Neural cell (in vitro differentiated cells): Measurements from ENCODE around the gene RIMS4. TPM values are rescaled to one million over a fixed set of nuclear protein-coding genes. Genes with fewer than 3 reads are reported as not detected.

Experiments
- H2AFZ ChIP-seq: fragments of 200-600, 300-800 bp; sonication (generic), shearing (Covaris generic); 2 replicates; pipeline ENCODE4 v1.6.0; 2014; ENCODE audit warnings: low read depth, mild to moderate bottlenecking, antibody characterized with exemption, low read length, moderate library complexity
- H3F3A ChIP-seq: fragments of 200-600 bp; shearing (Covaris generic); 2 replicates; pipeline ENCODE4 v1.6.1; 2016; ENCODE audit warnings: mild to moderate bottlenecking, moderate library complexity, mixed read lengths, antibody characterized with exemption, low read length; ENCODE audit not compliant: insufficient read depth, poor library complexity, severe bottlenecking
- H3K27ac ChIP-seq: fragments of 200-600, 300-800 bp; sonication (generic), shearing (Covaris generic); 2 replicates; pipeline ENCODE4 v1.5.1; 2014; ENCODE audit warnings: mild to moderate bottlenecking, low read length, moderate library complexity
- H3K27me3 ChIP-seq: fragments of 300-800, 200-600 bp; sonication (generic), shearing (Covaris generic); 2 replicates; pipeline ENCODE4 v1.6.0; 2014; ENCODE audit warnings: mild to moderate bottlenecking, low read depth, low read length, moderate library complexity; ENCODE audit not compliant: insufficient read depth
- H3K36me3 ChIP-seq: fragments of 300-800, 200-600 bp; sonication (generic), shearing (Covaris generic); 2 replicates; pipeline ENCODE4 v1.5.1; 2014; ENCODE audit warnings: mild to moderate bottlenecking, antibody characterized with exemption, low read length, moderate library complexity; ENCODE audit not compliant: insufficient read depth
- H3K4me2 ChIP-seq: fragments of 300-800, 200-600 bp; sonication (generic), shearing (Covaris generic); 2 replicates; pipeline ENCODE4 v1.6.0; 2014; ENCODE audit warnings: mild to moderate bottlenecking, low read length
- H3K4me3 ChIP-seq: fragments of 300-800, 200-600 bp; sonication (generic), shearing (Covaris generic); 2 replicates; pipeline ENCODE4 v1.5.1; 2014; ENCODE audit warnings: mild to moderate bottlenecking, low read length, moderate library complexity
- H3K79me2 ChIP-seq: fragments of 200-600 bp; shearing (Covaris generic); replicated peaks from 2 replicates; pipeline ENCODE4 v1.6.0; 2014; ENCODE audit warnings: mild to moderate bottlenecking, low read length, moderate library complexity; ENCODE audit not compliant: insufficient read depth
- H3K9ac ChIP-seq: fragments of 300-800, 200-600 bp; sonication (generic), shearing (Covaris generic); 2 replicates; pipeline ENCODE4 v1.6.1; 2016; ENCODE audit warnings: mild to moderate bottlenecking, low read length, mixed read lengths
- H3K9me2 ChIP-seq: fragments of 200-600 bp; shearing (Covaris generic); 2 replicates; pipeline ENCODE4 v1.6.1; 2016; ENCODE audit warnings: mild to moderate bottlenecking, low read length, mixed read lengths; ENCODE audit not compliant: insufficient read depth
- H3K9me3 ChIP-seq: fragments of 200-600, 300-800 bp; sonication (generic), shearing (Covaris generic); 2 replicates; pipeline ENCODE4 v1.6.1; 2016; ENCODE audit warnings: mild to moderate bottlenecking, mixed run types, low read length, moderate library complexity, mixed read lengths
- H4K20me1 ChIP-seq: fragments of 200-600 bp; shearing (Covaris generic); 2 replicates; pipeline ENCODE4 v1.6.1; 2016; ENCODE audit warnings: mild to moderate bottlenecking, mixed run types; ENCODE audit not compliant: insufficient read depth
- EP300 ChIP-seq: fragments of 450-650 bp; conservative IDR thresholded peaks from 2 replicates; pipeline ENCODE4 v1.6.1; 2014; ENCODE audit warnings: antibody characterized with exemption, mild to moderate bottlenecking, moderate library complexity; ENCODE audit not compliant: poor library complexity, severe bottlenecking
- EZH2 ChIP-seq: fragments of 200-600, 300-800 bp; shearing (Covaris generic), sonication (generic); IDR thresholded peaks from 2 replicates; pipeline ENCODE4 v1.6.1; 2014; ENCODE audit warnings: antibody characterized with exemption, low read length, borderline replicate concordance, mild to moderate bottlenecking; ENCODE audit not compliant: insufficient read depth, poor library complexity, severe bottlenecking
- MXI1 ChIP-seq: fragments of 450-650 bp; conservative IDR thresholded peaks from 2 replicates; pipeline ENCODE4 v1.6.1; 2014; ENCODE audit warnings: antibody characterized with exemption, mild to moderate bottlenecking; ENCODE audit not compliant: poor library complexity, severe bottlenecking
- POLR2AphosphoS5 ChIP-seq: IDR thresholded peaks from 2 replicates; pipeline ENCODE4 v1.6.1; 2012
- RAD21 ChIP-seq: fragments of 450-650 bp; conservative IDR thresholded peaks from 2 replicates; pipeline ENCODE4 v1.6.1; 2014; ENCODE audit warnings: antibody characterized with exemption, mild to moderate bottlenecking, moderate library complexity
- REST ChIP-seq: IDR thresholded peaks from 2 replicates; pipeline ENCODE4 v1.6.1; 2012; ENCODE audit warnings: borderline replicate concordance
- SMC3 ChIP-seq: fragments of 450-650 bp; conservative IDR thresholded peaks from 2 replicates; pipeline ENCODE4 v1.6.1; 2014; ENCODE audit warnings: antibody characterized with exemption, mild to moderate bottlenecking, moderate library complexity; ENCODE audit not compliant: poor library complexity
- TAF1 ChIP-seq: IDR thresholded peaks from 2 replicates; pipeline ENCODE4 v1.6.1; 2012; ENCODE audit warnings: low read depth
- polyA plus RNA-seq: library from polyadenylated mRNA; depleted of rRNA; stranded (reverse); fragments of >200 nt; gene quantifications from 2 replicates; pipeline ENCODE4 v1.2.3, GENCODE V29; 2014
- TF ChIP-seq, protein P1 (sequence below): fragments of 450-650 bp; IDR thresholded peaks from 2 replicates; pipeline ENCODE4 v1.5.1; 2014; ENCODE audit warnings: antibody characterized with exemption, mild to moderate bottlenecking, moderate library complexity; ENCODE audit not compliant: poor library complexity, severe bottlenecking

The RIMS4 gene
- polyA plus RNA-seq, 1 donor from 2014 or later = 40.6 TPM

DNA sequence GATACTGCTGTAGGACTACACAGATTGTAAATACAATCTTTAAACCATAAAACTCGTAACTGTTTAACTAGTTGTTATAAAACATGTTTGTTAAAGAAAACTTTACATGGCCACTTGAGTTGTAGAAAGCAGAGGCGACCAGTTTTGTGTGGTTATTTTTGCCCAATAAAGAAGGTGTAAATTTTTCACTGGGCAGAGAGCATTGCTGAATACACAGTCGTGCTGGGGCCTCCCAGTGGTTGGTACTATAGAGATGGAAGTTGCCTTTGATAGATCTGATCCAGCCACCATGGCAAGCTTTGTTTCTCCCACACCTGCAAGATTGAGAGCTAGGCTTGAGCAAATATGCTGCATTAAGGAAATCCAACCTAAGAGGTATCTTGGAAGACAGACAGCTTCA lies 41.2 kb upstream of the RIMS4 start:
- no peak overlapping the region for H3K9ac ChIP-seq
- no peaks in the 10 kb centered on the region for H3K9me2 ChIP-seq
- H4K20me1 ChIP-seq = no peaks in the 10 kb centered on the region
- no peak overlapping the region for H2AFZ ChIP-seq
- H3K27me3 ChIP-seq = no peaks in the 10 kb centered on the region
- no peaks in the 10 kb centered on the region for H3K79me2 ChIP-seq
- H3K36me3 ChIP-seq = no peaks in the 10 kb centered on the region
- TF ChIP-seq SMC3 (no peak), TAF1 (no peak), EZH2 (no peak), POLR2AphosphoS5 (no peak), MXI1 (no peak), RAD21 (no peak), EP300 (no peak), REST (no peak)
- TF ChIP-seq, protein P1, sequence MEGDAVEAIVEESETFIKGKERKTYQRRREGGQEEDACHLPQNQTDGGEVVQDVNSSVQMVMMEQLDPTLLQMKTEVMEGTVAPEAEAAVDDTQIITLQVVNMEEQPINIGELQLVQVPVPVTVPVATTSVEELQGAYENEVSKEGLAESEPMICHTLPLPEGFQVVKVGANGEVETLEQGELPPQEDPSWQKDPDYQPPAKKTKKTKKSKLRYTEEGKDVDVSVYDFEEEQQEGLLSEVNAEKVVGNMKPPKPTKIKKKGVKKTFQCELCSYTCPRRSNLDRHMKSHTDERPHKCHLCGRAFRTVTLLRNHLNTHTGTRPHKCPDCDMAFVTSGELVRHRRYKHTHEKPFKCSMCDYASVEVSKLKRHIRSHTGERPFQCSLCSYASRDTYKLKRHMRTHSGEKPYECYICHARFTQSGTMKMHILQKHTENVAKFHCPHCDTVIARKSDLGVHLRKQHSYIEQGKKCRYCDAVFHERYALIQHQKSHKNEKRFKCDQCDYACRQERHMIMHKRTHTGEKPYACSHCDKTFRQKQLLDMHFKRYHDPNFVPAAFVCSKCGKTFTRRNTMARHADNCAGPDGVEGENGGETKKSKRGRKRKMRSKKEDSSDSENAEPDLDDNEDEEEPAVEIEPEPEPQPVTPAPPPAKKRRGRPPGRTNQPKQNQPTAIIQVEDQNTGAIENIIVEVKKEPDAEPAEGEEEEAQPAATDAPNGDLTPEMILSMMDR = no peak
- H3F3A ChIP-seq = no peaks in the 10 kb centered on the region
- H3K27ac ChIP-seq = no peak overlapping the region
- no peak overlapping the region for H3K4me3 ChIP-seq
- H3K4me2 ChIP-seq = no peak overlapping the region
- H3K9me3 ChIP-seq = no peaks in the 10 kb centered on the region

DNA sequence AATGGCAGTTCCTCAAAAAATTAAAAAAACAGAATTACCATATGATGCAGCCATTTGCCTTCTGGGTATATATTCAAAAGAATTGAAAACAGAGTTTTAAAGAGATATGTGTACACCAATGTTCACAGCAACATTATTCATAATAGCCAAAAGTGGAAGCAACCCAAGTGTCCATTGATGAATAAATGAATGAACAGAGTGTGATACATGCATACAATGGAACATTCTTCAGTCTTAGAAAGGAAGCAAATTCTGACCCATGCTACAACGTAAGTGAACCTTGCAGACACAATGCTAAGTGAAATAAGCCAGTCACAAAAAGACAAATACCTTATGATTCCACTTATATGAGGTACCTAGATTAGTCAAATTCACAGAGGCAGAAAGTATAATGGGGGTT lies 40.5 kb upstream of the RIMS4 start:
- Histone ChIP-seq H3K9me2 (no peaks in the 10 kb centered on the region), H3K27me3 (no peaks in the 10 kb centered on the region), H3F3A (no peaks in the 10 kb centered on the region), H3K9me3 (no peaks in the 10 kb centered on the region), H4K20me1 (no peaks in the 10 kb centered on the region), H3K36me3 (no peaks in the 10 kb centered on the region), H3K4me2 (no peak overlapping the region), H3K4me3 (no peak overlapping the region), H3K79me2 (no peaks in the 10 kb centered on the region), H3K9ac (no peak overlapping the region), H2AFZ (no peak overlapping the region), H3K27ac (no peak overlapping the region)
- TF ChIP-seq TAF1 (no peak), REST (no peak), MXI1 (no peak), EP300 (no peak), POLR2AphosphoS5 (no peak), RAD21 (no peak), EZH2 (no peak), SMC3 (no peak)
- TF ChIP-seq, protein P1 = no peak
